H1 (cell line): ENCODE measurements around the gene CACNB1. TPM values are rescaled to one million over a fixed set of nuclear protein-coding genes. Genes with fewer than 3 reads are reported as not detected.

Source experiments
- CTCF ChIA-PET: fragments of 300-600 bp; sonication (Branson Sonifier 250); formaldehyde crosslinking; loops from one replicate; lab custom pipeline; 2021; ENCODE audit not compliant: partially characterized antibody; lab: Charles Lee
- POLR2A ChIA-PET: fragments of 300-600 bp; sonication (Branson Sonifier 250); formaldehyde crosslinking; loops from one replicate; lab custom pipeline; 2021; ENCODE audit warnings: inconsistent platforms; ENCODE audit not compliant: partially characterized antibody; lab: Charles Lee
- DNase-seq, 2 experiments: peaks; one replicate each; pipeline versions ENCODE4 v3.0.0 to v3.0.0-alpha.2; 2010 to 2022; ENCODE audit warnings: low spot score in 2 of 2, low read depth in 1 of 2, mixed read lengths in 1 of 2
- FAIRE-seq: peaks from 2 replicates; lab custom pipeline; 2011; peaks lifted over from hg19 to GRCh38; lab: Jason Lieb, UNC
- H2AFZ ChIP-seq: 2 replicates; pipeline ENCODE4 v1.8.1; 2012; ENCODE audit warnings: low read length, inconsistent platforms
- H2AK5ac ChIP-seq: 2 replicates; pipeline ENCODE4 v1.6.1; 2013; ENCODE audit warnings: low read depth, low read length
- H2BK120ac ChIP-seq: replicated peaks from 2 replicates; pipeline ENCODE3; 2013; ENCODE audit warnings: low read depth, low read length, inconsistent platforms
- H2BK12ac ChIP-seq: 2 replicates; pipeline ENCODE4 v1.6.1; 2013; ENCODE audit warnings: low read depth, low read length
- H2BK15ac ChIP-seq: 2 replicates; pipeline ENCODE4 v1.6.1; 2013; ENCODE audit warnings: low read length
- H2BK20ac ChIP-seq: 2 replicates; pipeline ENCODE4 v1.6.1; 2013; ENCODE audit warnings: low read length
- H2BK5ac ChIP-seq: 2 replicates; pipeline ENCODE4 v1.6.1; 2013; ENCODE audit warnings: low read depth, low read length
- H3K14ac ChIP-seq: 2 replicates; pipeline ENCODE4 v1.6.1; 2013; ENCODE audit warnings: inconsistent platforms; ENCODE audit not compliant: insufficient read length
- H3K18ac ChIP-seq: 2 replicates; pipeline ENCODE4 v1.6.1; 2013; ENCODE audit warnings: low read length; ENCODE audit errors: extremely low read depth
- H3K23ac ChIP-seq: 2 replicates; pipeline ENCODE4 v1.6.1; 2013; ENCODE audit warnings: inconsistent platforms; ENCODE audit not compliant: insufficient read length
- H3K23me2 ChIP-seq: 2 replicates; pipeline ENCODE4 v1.6.1; 2013; ENCODE audit warnings: low read depth, low read length
- H3K27ac ChIP-seq: 2 replicates; pipeline ENCODE4 v1.6.1; 2011; ENCODE audit warnings: low read depth, low read length, inconsistent platforms
- H3K27me3 ChIP-seq, 4 experiments: replicated peaks in 1 of 4; 1 replicate in 1 of 4; 2 replicates in 3 of 4; pipeline versions ENCODE4 v1.6.1 to v1.8.1; 2011 to 2013; ENCODE audit warnings: low read length in 3 of 4, mild to moderate bottlenecking in 3 of 4, inconsistent platforms in 2 of 4, mixed read lengths in 2 of 4, moderate library complexity in 1 of 4; ENCODE audit not compliant: control insufficient read depth in 3 of 4, insufficient read depth in 3 of 4; ENCODE audit errors: extremely low read depth in 1 of 4
- H3K36me3 ChIP-seq, 4 experiments: 2 replicates each; pipeline versions ENCODE4 v1.6.1 to v1.8.1; 2011 to 2013; ENCODE audit warnings: mild to moderate bottlenecking in 4 of 4, low read length in 3 of 4, moderate library complexity in 2 of 4, control low read depth in 1 of 4, inconsistent platforms in 1 of 4; ENCODE audit not compliant: insufficient read depth in 4 of 4, control insufficient read depth in 2 of 4
- H3K4ac ChIP-seq: replicated peaks from 2 replicates; pipeline ENCODE3; 2013; ENCODE audit warnings: low read length, low read depth, mixed read lengths, inconsistent platforms; ENCODE audit not compliant: insufficient read length
- H3K4me1 ChIP-seq, 4 experiments: replicated peaks in 1 of 4; 1 replicate in 1 of 4; 2 replicates in 3 of 4; pipeline versions ENCODE4 v1.6.1 to v1.8.1; 2011 to 2013; ENCODE audit warnings: low read length in 3 of 4, inconsistent platforms in 2 of 4, mixed read lengths in 1 of 4; ENCODE audit not compliant: insufficient read depth in 4 of 4, control insufficient read depth in 3 of 4
- H3K4me2 ChIP-seq, 2 experiments: 2 replicates each; pipeline versions ENCODE4 v1.6.1 to v1.8.1; 2011 to 2013; ENCODE audit warnings: low read depth in 2 of 2, low read length in 2 of 2, control low read depth in 1 of 2, inconsistent platforms in 1 of 2, mild to moderate bottlenecking in 1 of 2; ENCODE audit not compliant: insufficient read depth in 1 of 2
- H3K4me3 ChIP-seq, 4 experiments: fragments of 200-600, 300-600 bp in 1 of 4; sonication (generic), shearing (Covaris generic), sonication (Bioruptor Twin) in 1 of 4; 2 replicates each; pipeline versions ENCODE4 v1.5.1 to v1.8.1; 2011 to 2016; ENCODE audit warnings: low read length in 4 of 4, low read depth in 3 of 4, control low read depth in 2 of 4, inconsistent platforms in 2 of 4, mild to moderate bottlenecking in 2 of 4, mixed read lengths in 1 of 4, moderate library complexity in 1 of 4; ENCODE audit not compliant: insufficient read depth in 2 of 4; ENCODE audit errors: extremely low read depth in 1 of 4
- H3K56ac ChIP-seq: replicated peaks from 2 replicates; pipeline ENCODE3; 2013; ENCODE audit warnings: low read depth, mild to moderate bottlenecking, mixed read lengths, low read length, inconsistent platforms; ENCODE audit not compliant: insufficient read length
- H3K79me1 ChIP-seq: 2 replicates; pipeline ENCODE4 v1.6.1; 2013; ENCODE audit warnings: low read depth, low read length, control low read depth
- H3K79me2 ChIP-seq, 2 experiments: 2 replicates each; pipeline versions ENCODE4 v1.6.1 to v1.8.1; 2012 to 2013; ENCODE audit warnings: low read length in 2 of 2, mild to moderate bottlenecking in 2 of 2, inconsistent platforms in 1 of 2; ENCODE audit not compliant: insufficient read depth in 2 of 2, control insufficient read depth in 1 of 2
- H3K9ac ChIP-seq, 4 experiments: replicated peaks in 1 of 4; 1 replicate in 1 of 4; 2 replicates in 3 of 4; pipeline versions ENCODE4 v1.6.1 to v1.8.1; 2011 to 2013; ENCODE audit warnings: low read depth in 3 of 4, low read length in 3 of 4, control low read depth in 2 of 4, mild to moderate bottlenecking in 2 of 4, moderate library complexity in 2 of 4, inconsistent platforms in 1 of 4; ENCODE audit errors: extremely low read depth in 1 of 4
- H3K9me3 ChIP-seq, 2 experiments: 2 replicates each; pipeline versions ENCODE4 v1.6.1 to v1.8.1; 2012 to 2013; ENCODE audit warnings: mild to moderate bottlenecking in 2 of 2, moderate library complexity in 2 of 2, control low read depth in 1 of 2, inconsistent platforms in 1 of 2, low read depth in 1 of 2, low read length in 1 of 2, mixed read lengths in 1 of 2; ENCODE audit not compliant: insufficient read depth in 2 of 2
- H4K20me1 ChIP-seq, 2 experiments: replicated peaks in 1 of 2; 2 replicates each; pipeline versions ENCODE3 to v1.8.1; 2011 to 2013; ENCODE audit warnings: inconsistent platforms in 2 of 2, low read length in 2 of 2, mild to moderate bottlenecking in 1 of 2; ENCODE audit not compliant: insufficient read depth in 2 of 2, control insufficient read depth in 1 of 2
- H4K5ac ChIP-seq: 2 replicates; pipeline ENCODE4 v1.6.1; 2013; ENCODE audit warnings: low read length, low read depth, mixed read lengths, inconsistent platforms; ENCODE audit not compliant: insufficient read length
- H4K8ac ChIP-seq: 2 replicates; pipeline ENCODE4 v1.8.0; 2013; ENCODE audit warnings: mild to moderate bottlenecking, moderate library complexity, low read length, inconsistent platforms; ENCODE audit not compliant: insufficient read depth; ENCODE audit errors: extremely low read depth
- H4K91ac ChIP-seq: replicated peaks from 2 replicates; pipeline ENCODE3; 2013; ENCODE audit warnings: low read length, mixed read lengths, inconsistent platforms; ENCODE audit not compliant: insufficient read length
- CTCF ChIP-seq, 3 experiments: IDR thresholded peaks; 1 replicate in 2 of 3; 2 replicates in 1 of 3; pipeline versions ENCODE4 v1.5.1 to v1.6.1; 2011; ENCODE audit warnings: low read length in 3 of 3, mild to moderate bottlenecking in 3 of 3, inconsistent platforms in 2 of 3, low read depth in 1 of 3, moderate library complexity in 1 of 3; ENCODE audit not compliant: insufficient read depth in 1 of 3; ENCODE audit errors: control extremely low read depth in 1 of 3
- E2F6 ChIP-seq: IDR thresholded peaks from 2 replicates; pipeline ENCODE4 v1.6.1; 2012; ENCODE audit warnings: inconsistent platforms
- EZH2 ChIP-seq: fragments of 200-600 bp; sonication (generic); IDR thresholded peaks from 2 replicates; pipeline ENCODE4 v1.7.1; 2012; ENCODE audit warnings: low read depth, mild to moderate bottlenecking, moderate library complexity, low read length, inconsistent platforms; ENCODE audit not compliant: severe bottlenecking
- RAD21 ChIP-seq, 2 experiments: IDR thresholded peaks in 1 of 2; conservative IDR thresholded peaks in 1 of 2; 2 replicates each; pipeline ENCODE4 v1.6.1; 2011; ENCODE audit warnings: low read depth in 2 of 2, low read length in 2 of 2, improper control_type of control experiment in 1 of 2, inconsistent platforms in 1 of 2, mild to moderate bottlenecking in 1 of 2, moderate library complexity in 1 of 2
- SP4 ChIP-seq: IDR thresholded peaks from 2 replicates; pipeline ENCODE4 v1.6.1; 2012; ENCODE audit warnings: low read length, inconsistent platforms
- WGBS, 2 experiments: shearing (Covaris generic) in 1 of 2; methylation state at CpG; one replicate each; pipeline versions ENCODE4 v1.1.6 to v1.1.7; 2013 to 2015; ENCODE audit warnings: low lambda C conversion rate in 2 of 2, mixed read lengths in 2 of 2, inconsistent platforms in 1 of 2, low coverage in 1 of 2, missing lambda C conversion rate in 1 of 2; ENCODE audit not compliant: insufficient replicate concordance in 2 of 2, insufficient coverage in 1 of 2, insufficient read length in 1 of 2; ENCODE audit errors: extremely low coverage in 1 of 2, missing lambda C conversion rate in 1 of 2; 5-methylcytosine and 5-hydroxymethylcytosine counted together
- polyA plus RNA-seq, 7 experiments: library from polyadenylated mRNA; depleted of rRNA in 3 of 7; stranded (reverse) in 5 of 7; unstranded in 2 of 7; fragments of >200 nt in 5 of 7; fragments of 200-250 nt in 2 of 7; gene quantifications; 1 replicate in 5 of 7; 2 replicates in 1 of 7; 4 replicates in 1 of 7; pipeline versions ENCODE4 v1.2.1 to v1.2.3, GENCODE V29; 2011 to 2013; ENCODE audit warnings: missing spikeins in 2 of 7, mixed read lengths in 2 of 7
- total RNA-seq: library from RNA; stranded (reverse); fragmentation: NEBNext Ultra II Directional; extraction: Animal tissue kit (Norgen Biotek cat#: 25700); gene quantifications from 2 replicates; pipeline ENCODE4 v1.2.1, GENCODE V29; 2021

The CACNB1 gene
- total and polyA plus RNA-seq, 2 of the 8 experiments (the other 6 are each of a cell fraction or from before 2014, with no cell fraction given), result 7.2 to 17.8 TPM

- no peak overlapping the region for H3K27ac ChIP-seq
- peak overlapping the region in 3 of 4 experiments; percentile 40 to 53 (median 47); a peak in 6 of 8 replicates for H3K4me3 ChIP-seq
- 22% methylated on average over 22 of the region's 22 CpGs; no CpG with 5 or more reads in 1 of the 2 experiments for WGBS, 2 experiments
- no peak overlapping the region for H3K14ac ChIP-seq
- H3K23me2 ChIP-seq, result peaks cover 2% of the 10 kb centered on the region; the same call in 1 of the 2 replicates
- DNase-seq (peak in 1 of 2 experiments; percentile 89), FAIRE-seq (no peak)
- ChIA-PET CTCF (interaction anchor here (0.9 to 21.2 kb wide), 12 partner anchors 19 to 69 kb away, joined by 3 to 982 read pairs (median 5); partner anchors contain the start of gene RPL19), POLR2A (interaction anchor here (1.1 to 4.2 kb wide), 6 partner anchors 9 to 57 kb away, joined by 3 to 29 read pairs (median 10); partner anchors contain the start of gene RPL19)
- H2AK5ac ChIP-seq, result no peak overlapping the region
- peaks cover 0 to 14% (median 7%) of the 10 kb centered on the region in 4 experiments; a peak in 5 of 7 replicates for H3K4me1 ChIP-seq
- no peak overlapping the region for H2BK5ac ChIP-seq
- 0 out of 2 replicates have a peak overlapping the region, but pooled peaks have one; percentile 27 for H2BK20ac ChIP-seq
- no peaks in the 10 kb centered on the region for H3K36me3 ChIP-seq
- H3K9ac ChIP-seq, result peak overlapping the region in 2 of 4 experiments; percentile 10 to 36; a peak in 2 of 7 replicates
- H3K23ac ChIP-seq, result no peak overlapping the region
- peak overlapping the region; percentile 64; the same call in 1 of the 2 replicates for H3K18ac ChIP-seq
- peak overlapping the region; percentile 16 for H4K5ac ChIP-seq
- no peak overlapping the region for H3K4ac ChIP-seq
- H3K27me3 ChIP-seq, result no peaks in the 10 kb centered on the region
- no peaks in the 10 kb centered on the region for H3K79me2 ChIP-seq
- H2BK15ac ChIP-seq, result peak overlapping the region; percentile 95
- H3K9me3 ChIP-seq, result no peaks in the 10 kb centered on the region
- no peak overlapping the region for H2BK120ac ChIP-seq
- H4K91ac ChIP-seq, result peak overlapping the region; percentile 67
- no peaks in the 10 kb centered on the region for H4K20me1 ChIP-seq
- peak overlapping the region; percentile 99 for H2AFZ ChIP-seq
- H4K8ac ChIP-seq, result no peak overlapping the region
- H2BK12ac ChIP-seq, result peak overlapping the region; percentile 78; the same call in 1 of the 2 replicates
- H3K4me2 ChIP-seq, result peak overlapping the region; percentile 20 to 94
- H3K56ac ChIP-seq, result no peak overlapping the region
- H3K79me1 ChIP-seq, result no peaks in the 10 kb centered on the region
- no peak for TF ChIP-seq EZH2
- TF ChIP-seq RAD21 (IDR thresholded peaks at IDR 0.05 in 1 of 2, conservative IDR thresholded peaks at IDR 0.05 in 1 of 2; ENCODE audit: low read depth in 2 of 2, low read length in 2 of 2), result peak; percentile 76 to 80
- peak; percentile 81 to 95 (median 88) for TF ChIP-seq CTCF (IDR thresholded peaks at IDR 0.05; ENCODE audit: control extremely low read depth in 1 of 3, insufficient read depth in 1 of 3, low read depth in 1 of 3, low read length in 3 of 3)
- peak; percentile 80 for TF ChIP-seq E2F6
- TF ChIP-seq SP4, result 0 out of 2 replicates have a peak, but pooled peaks have one; percentile 27
Observed at GRCh38 chr17:39231591-39232551, 34.4 kb upstream of the CACNB1 start.
